ENCODE data around the gene SLC25A30.
"Not testable (repeated sequence)": the region's sequence is repeated elsewhere in the genome, so short reads cannot be mapped to it uniquely, and the experiment has no call there.

The SLC25A30 gene

DNA sequence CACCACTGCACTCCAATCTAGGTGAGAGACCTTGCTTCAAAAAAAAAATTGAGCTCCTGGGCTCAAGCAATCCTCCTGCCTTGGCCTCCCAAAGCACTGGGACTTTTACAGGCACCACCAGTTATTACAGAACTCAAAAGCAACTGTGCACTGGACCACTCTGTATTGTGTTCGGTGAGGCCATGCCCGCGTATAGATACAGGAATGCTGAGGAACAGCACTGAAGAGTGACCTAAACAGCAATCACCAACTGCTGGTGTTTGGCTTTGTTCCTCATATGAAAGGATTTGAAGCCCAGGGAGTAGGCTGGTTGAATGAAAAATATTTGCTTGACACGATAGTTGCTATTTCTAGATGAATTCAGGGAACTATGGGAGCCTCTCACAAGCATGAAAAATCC lies 29.5 kb downstream of the SLC25A30 start:
- Histone ChIP-seq H3K27ac (no peak overlapping the region), H3K27me3 (ENCODE audit: insufficient read depth, low read depth, severe bottlenecking) (no peaks in the 10 kb centered on the region), H3K36me3 (no peaks in the 10 kb centered on the region), H3K4me3 (ENCODE audit: low read depth, low read length) (no peak overlapping the region), H3K9me3 (ENCODE audit: severe bottlenecking) (no peaks in the 10 kb centered on the region)
- TF ChIP-seq, protein P1, sequence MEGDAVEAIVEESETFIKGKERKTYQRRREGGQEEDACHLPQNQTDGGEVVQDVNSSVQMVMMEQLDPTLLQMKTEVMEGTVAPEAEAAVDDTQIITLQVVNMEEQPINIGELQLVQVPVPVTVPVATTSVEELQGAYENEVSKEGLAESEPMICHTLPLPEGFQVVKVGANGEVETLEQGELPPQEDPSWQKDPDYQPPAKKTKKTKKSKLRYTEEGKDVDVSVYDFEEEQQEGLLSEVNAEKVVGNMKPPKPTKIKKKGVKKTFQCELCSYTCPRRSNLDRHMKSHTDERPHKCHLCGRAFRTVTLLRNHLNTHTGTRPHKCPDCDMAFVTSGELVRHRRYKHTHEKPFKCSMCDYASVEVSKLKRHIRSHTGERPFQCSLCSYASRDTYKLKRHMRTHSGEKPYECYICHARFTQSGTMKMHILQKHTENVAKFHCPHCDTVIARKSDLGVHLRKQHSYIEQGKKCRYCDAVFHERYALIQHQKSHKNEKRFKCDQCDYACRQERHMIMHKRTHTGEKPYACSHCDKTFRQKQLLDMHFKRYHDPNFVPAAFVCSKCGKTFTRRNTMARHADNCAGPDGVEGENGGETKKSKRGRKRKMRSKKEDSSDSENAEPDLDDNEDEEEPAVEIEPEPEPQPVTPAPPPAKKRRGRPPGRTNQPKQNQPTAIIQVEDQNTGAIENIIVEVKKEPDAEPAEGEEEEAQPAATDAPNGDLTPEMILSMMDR (IDR thresholded peaks at IDR 0.05; ENCODE audit: low read depth, low read length), result no peak
- DNase-seq, result no peak

DNA sequence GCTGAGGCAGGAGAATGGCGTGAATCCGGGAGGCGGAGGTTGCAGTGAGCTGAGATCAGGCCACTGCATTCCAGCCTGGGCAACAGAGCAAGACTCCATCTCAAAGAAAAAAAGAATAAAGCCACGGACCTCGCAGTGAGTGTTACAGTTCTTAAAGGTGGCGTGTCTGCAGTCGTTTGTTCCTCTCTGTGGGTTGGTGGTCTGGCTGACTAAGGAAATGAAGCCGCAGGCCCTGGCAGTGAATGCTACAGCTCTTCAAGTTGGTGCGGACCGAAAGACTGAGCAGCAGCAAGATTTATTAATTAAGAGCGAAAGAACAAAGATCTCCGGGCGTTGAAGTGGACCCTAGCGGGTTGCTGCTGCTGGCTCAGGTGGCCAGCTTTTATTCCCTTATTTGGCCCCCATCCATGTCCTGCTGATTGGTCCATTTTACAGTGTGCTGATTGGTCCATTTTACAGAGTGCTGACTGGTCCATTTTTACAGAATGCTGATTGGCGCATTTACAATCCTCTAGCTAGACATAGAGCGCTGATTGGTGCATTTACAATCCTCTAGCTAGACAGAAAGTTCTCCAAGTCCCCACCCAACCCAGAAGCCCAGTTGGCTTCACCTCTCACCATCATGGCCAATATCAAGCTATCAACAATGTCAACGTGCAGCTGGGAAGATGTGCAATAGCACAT lies 31.1 kb downstream of the SLC25A30 start:
- H3K27ac ChIP-seq; DNase-seq; H3K27me3 ChIP-seq (ENCODE audit: insufficient read depth, low read depth, severe bottlenecking); H3K4me3 ChIP-seq (ENCODE audit: low read depth, low read length); H3K9me3 ChIP-seq (ENCODE audit: severe bottlenecking); H3K36me3 ChIP-seq: not testable (repeated sequence)

DNA sequence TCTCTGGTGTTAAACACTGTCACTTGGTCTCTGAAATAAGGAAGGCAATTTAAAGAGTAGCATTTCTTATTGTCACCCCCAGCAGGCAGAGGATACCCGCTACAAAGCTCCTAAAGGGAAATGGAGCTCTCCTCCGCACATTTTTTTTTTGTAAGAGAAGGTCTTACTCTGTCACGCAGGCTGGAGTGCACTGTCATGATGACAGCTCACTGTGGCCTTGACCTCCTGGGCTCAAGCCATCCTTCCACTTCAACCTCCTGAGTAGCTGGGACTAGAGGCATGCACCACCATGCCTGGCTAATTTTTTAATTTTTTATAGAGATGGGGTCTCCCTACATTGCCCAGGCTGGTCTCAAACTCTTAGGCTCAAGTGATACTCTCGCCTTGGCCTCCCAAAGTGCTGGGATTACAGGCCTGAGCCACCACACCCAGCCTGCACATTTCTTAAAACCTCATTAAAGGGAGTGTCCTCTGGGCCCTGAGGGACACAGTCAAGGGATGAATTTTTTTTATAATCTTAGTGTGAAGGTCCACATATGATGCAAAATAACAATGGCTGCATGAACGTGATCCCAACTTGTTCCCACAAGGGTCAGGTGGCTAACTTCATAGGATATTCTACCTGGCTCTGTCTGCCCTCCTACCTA lies 32.1 kb downstream of the SLC25A30 start:
- H3K27me3 ChIP-seq (ENCODE audit: insufficient read depth, low read depth, severe bottlenecking), result no peaks in the 10 kb centered on the region
- DNase-seq, result no peak
- H3K36me3 ChIP-seq, result no peaks in the 10 kb centered on the region
- TF ChIP-seq, protein P1 (IDR thresholded peaks at IDR 0.05; ENCODE audit: low read depth, low read length), result no peak
- no peak overlapping the region for H3K27ac ChIP-seq
- no peaks in the 10 kb centered on the region for H3K9me3 ChIP-seq (ENCODE audit: severe bottlenecking)
- H3K4me3 ChIP-seq (ENCODE audit: low read depth, low read length), result no peak overlapping the region

DNA sequence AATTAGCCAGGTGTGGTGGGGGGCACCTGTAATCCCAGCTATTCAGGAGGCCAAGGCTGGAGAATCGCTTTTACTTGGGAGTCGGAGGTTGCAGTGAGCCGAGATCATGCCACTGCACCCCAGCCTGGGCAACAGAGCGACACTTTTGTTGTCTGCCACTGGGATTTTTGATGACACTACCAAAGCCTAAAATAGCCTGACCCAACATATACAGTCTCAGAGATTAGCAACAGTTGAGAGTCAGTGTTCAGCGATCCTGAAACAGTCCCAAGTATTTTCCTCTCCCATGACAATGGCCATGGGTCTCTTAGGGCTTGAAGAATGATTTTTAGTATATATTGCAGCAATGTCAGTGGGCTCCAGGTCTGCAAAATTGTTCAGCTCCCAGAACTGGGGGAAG lies 32.9 kb downstream of the SLC25A30 start:
- TF ChIP-seq, protein P1 (IDR thresholded peaks at IDR 0.05; ENCODE audit: low read depth, low read length), result no peak
- Histone ChIP-seq H3K27me3 (ENCODE audit: insufficient read depth, low read depth, severe bottlenecking) (no peaks in the 10 kb centered on the region), H3K9me3 (ENCODE audit: severe bottlenecking) (no peaks in the 10 kb centered on the region), H3K36me3 (no peaks in the 10 kb centered on the region), H3K27ac (no peak overlapping the region), H3K4me3 (ENCODE audit: low read depth, low read length) (no peak overlapping the region)
- no peak for DNase-seq

DNA sequence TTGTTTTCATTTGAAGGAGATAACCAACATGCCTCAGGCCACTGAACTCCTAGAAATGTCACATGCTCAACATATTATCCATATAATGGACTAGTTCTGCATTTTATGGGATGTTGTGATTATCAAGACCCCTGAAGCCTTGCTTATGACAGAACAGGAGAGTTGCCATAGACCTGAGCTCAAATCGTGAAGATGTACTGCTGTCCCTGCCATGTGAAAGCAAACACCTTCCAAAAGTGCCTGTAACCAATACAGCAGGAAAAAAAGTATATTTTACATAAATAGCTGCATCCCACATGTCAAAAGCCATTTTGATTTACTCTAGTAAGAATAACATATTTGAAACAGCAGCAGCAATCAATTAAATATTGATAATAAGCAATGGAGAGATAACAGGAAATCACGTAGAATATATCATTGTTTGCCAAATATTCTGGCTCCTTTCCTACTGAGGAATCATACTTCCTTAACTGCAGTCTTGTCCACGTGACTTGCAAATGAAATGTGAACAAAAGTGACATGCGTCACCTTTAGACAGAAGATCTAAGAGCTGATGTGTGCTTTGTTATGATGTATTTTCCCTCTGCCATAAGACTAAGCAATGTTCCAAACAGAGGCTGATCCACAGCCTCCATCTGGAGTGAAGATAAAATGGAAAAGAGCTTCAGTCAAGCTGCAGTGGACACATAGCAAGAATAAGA lies 33.5 kb downstream of the SLC25A30 start:
- H3K9me3 ChIP-seq (ENCODE audit: severe bottlenecking), result no peaks in the 10 kb centered on the region
- H3K4me3 ChIP-seq (ENCODE audit: low read depth, low read length), result no peak overlapping the region
- H3K36me3 ChIP-seq, result no peaks in the 10 kb centered on the region
- H3K27ac ChIP-seq, result no peak overlapping the region
- no peak for DNase-seq
- TF ChIP-seq, protein P1 (IDR thresholded peaks at IDR 0.05; ENCODE audit: low read depth, low read length), result no peak
- H3K27me3 ChIP-seq (ENCODE audit: insufficient read depth, low read depth, severe bottlenecking), result no peaks in the 10 kb centered on the region

DNA sequence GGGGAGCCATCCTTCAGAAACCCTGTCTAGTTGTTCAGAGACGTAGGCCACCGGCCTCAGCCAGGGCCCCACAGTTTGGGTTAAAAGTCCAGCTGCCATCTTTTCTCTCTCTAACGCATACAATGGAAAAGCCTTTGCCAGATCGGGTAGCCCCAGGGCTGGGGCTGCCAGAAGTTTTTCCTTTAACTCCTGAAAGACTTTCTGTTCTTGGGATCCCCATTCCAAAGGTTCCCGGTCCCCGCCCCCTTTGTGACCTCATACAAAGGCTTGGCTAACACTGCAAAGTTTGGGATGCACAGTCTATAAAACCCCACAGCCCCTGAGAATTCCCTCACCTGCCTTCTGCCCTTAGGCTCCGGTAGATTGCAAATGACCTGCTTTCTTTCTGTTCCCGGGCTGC lies 35.4 kb downstream of the SLC25A30 start:
- not testable (repeated sequence) for H3K27me3 ChIP-seq (ENCODE audit: insufficient read depth, low read depth, severe bottlenecking); H3K27ac ChIP-seq; H3K36me3 ChIP-seq; H3K4me3 ChIP-seq (ENCODE audit: low read depth, low read length); H3K9me3 ChIP-seq (ENCODE audit: severe bottlenecking); DNase-seq
